Cerebellar nuclear complex (tissue), 1 donor: ENCODE measurements around the gene ASAP2.

Experiments
- DNase-seq, 2 experiments: peaks; one replicate each; lab custom pipeline; 2025; lab: John Stamatoyannopoulos, UW

ASAP2 gene

GRCh38 chr2:9231291-9232165, 24.9 kb downstream of the ASAP2 start:
- peak in 1 of 2 experiments; percentile 35 for DNase-seq

DNA sequence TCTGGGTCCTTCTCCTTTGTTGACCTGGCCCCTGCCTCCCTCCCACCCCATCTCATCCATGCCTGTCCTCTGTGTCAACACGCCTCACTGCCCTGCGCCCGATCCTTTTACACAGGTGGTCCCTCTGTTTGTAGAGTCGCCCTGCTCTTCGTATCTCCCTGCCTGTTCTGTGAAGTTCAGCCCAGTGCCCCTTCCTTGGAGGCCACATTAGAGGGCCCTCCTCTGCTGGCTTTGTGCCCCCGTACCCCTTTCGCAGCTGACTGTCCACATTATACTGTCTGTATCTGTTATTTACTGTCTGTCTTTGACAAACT, 25.5 kb downstream of the ASAP2 start:
- no peak for DNase-seq

DNA sequence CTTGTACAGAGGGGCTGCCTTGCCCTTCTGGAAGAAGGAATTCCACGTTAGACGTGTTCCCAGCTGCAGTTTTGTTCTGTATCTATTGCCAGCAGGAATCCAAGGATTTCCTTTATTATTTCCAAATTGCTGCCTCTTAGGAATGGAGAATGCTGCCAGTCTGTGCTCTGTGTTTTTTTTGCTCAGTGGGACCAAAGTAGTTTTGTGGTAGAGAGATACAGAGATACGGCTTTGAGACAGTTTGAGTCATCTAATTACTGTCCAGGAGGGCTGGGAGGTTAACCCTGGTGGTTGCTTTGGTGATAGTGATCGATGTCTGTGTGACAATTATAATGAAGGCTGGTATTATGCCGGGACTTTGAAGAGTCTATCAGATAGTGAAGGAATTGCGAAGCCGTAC, 26.3 kb downstream of the ASAP2 start:
- no peak for DNase-seq

DNA sequence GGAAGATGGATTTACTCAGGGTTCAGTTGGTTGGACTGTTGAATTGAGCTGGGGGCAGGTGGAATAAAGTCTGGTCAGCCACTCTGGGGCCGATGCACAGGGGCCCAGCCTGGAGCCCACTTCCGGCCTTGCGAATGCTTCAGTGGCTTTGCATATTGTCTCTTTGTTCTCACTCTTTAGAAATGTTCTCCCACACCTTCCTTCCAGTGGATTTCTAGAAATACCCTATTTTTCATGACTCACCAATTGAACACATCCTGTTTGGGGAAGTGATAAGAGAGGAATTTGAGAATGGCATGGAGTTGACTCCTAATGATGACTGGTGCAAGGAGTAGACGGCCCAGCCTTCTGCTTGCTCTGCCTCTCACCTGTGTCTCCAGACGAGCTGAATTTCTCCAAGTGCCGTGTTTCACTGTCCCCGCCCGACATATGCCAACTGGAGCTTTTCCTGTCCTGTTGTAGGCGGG, 28.1 kb downstream of the ASAP2 start:
- peak in 1 of 2 experiments; percentile 42 for DNase-seq

GRCh38 chr2:9235147-9236044, 28.8 kb downstream of the ASAP2 start:
- DNase-seq: no peak

GRCh38 chr2:9236045-9236344, 29.4 kb downstream of the ASAP2 start:
- no peak for DNase-seq

- no peak for DNase-seq
Measured at GRCh38 chr2:9236867-9237266, 30.3 kb downstream of the ASAP2 start.

- no peak for DNase-seq
Measured at GRCh38 chr2:9237831-9238230, 31.2 kb downstream of the ASAP2 start.

- peak; percentile 67 to 90 for DNase-seq
Measured at GRCh38 chr2:9238591-9239326, 32.1 kb downstream of the ASAP2 start.

DNA sequence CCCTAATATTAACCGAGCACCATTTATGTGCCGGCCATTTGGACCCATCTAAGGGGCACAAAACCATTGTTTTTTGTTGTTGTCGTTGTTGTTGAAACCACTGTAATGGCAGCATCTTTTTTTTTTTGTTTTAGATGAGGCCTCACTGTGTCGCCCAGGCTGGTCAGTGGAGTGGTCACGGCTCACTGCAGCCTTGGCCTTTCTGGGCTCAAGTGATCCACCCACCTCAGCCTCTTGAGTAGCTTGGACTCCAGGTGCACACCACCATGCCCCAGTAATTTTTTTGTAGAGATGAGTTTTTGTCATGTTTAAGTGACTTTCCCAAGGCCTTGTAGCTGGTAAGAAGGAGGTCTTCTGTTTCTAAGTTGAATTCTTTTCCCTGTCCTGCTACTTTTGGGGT, 33.0 kb downstream of the ASAP2 start:
- no peak for DNase-seq

GRCh38 chr2:9240745-9241144, 34.1 kb downstream of the ASAP2 start:
- DNase-seq: no peak

DNA sequence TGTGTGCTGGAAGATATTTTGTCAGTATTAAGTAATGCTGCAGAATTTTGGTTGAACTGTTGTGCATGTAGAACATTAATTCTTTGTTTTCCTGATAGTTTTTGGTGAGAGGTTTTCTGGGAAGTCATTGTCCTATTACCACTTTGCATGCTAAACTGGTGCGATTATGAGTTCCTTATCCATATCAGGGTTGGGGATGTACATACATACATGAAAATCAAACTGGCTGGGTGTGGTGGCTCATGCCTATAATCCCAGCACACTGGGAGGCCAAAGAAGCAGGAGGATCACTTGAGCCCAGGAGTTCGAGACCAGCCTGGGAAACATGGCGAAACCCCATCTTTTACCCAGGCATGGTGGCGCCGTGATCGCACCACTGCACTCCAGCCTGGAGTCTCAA, 34.6 kb downstream of the ASAP2 start:
- DNase-seq: no peak

DNA sequence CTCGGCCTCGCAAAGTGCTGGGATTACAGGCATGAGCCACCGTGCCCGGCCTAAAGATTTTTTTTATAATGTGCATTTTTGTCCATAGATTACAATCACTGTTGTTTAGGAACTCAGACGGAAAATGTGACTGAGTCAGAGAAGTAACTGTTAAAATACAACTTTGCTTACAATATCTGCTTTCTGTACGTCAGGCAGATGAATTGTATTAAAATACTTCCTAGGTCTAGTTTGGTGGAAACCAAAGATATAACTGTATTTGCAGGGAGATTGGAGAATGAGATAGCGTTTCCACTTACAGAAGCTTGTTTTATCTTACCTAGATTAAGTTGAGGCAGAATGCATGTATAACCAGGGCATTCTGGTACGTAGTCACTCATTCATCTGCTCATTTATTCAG, 36.7 kb downstream of the ASAP2 start:
- no peak for DNase-seq

DNA sequence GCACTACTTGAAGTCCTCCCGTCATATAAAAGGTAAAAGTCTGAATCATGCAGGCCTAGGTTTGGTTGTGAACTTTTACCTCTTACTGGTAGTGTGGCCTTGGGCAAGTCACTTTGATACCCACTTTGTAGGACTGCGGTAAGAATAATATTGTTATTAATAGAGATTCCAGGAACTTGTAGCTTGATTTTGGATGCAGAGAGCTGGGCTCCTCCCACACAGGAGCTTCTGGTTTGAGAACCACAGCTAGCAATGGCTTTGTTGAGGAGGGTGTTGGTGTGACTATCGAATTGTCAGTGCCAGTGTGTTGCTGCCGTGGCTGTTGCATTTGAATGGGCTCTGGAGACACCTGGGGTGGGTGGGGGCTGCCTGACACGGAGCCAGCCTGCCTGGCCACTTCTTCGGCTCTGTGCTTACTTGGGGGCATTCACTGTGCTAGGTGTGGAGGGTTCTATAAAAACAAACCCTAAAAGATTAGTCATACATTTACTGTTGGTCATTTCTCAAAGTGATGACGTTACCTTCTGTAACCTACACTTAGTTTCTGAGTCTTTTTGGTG, 38.5 kb downstream of the ASAP2 start:
- DNase-seq: no peak

DNA sequence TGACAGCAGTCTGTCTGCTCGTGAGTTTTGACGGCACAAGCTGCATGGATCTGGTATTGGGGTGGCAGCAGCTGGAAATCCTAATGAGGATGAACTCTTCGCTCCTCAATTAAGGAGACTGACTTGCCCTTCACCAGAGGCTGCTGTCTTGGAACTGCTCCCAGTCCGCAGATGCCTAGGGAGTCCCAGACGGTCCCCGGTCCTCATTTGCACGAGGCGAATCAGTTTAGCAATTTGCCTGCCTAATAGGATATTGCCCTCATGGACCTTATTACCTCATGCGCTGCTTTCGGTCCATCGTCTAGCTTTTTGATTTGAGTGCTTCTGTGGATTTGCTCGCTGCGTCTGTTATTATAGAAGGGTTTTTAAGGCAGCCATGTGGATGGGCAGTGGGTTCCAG, 40.6 kb downstream of the ASAP2 start:
- DNase-seq: no peak

- no peak for DNase-seq
Measured at GRCh38 chr2:9247786-9248185, 41.2 kb downstream of the ASAP2 start.

DNA sequence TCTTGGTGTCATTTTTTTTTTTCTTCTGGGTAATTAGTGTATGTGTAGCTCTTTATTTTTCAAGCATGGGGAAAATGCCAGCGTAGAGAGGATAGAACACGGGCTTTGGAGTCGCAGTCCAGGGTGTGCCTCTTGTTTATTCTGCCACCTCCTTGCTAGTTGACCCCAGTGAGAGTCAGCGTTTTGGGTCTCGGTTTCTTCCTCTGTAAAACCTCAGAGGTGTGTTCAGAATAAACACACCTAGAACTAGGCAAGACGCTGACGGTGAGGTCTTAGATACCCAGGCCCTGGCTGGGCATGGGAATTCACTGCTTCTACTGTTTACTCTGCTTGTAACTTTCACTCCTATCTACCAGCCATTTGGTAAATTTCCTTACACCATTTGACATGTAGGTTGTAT, 41.8 kb downstream of the ASAP2 start:
- no peak for DNase-seq

- DNase-seq: no peak
Measured at GRCh38 chr2:9249020-9249800, 42.6 kb downstream of the ASAP2 start.

GRCh38 chr2:9250091-9250490, 43.5 kb downstream of the ASAP2 start:
- no peak for DNase-seq

GRCh38 chr2:9250498-9251153, 44.0 kb downstream of the ASAP2 start:
- DNase-seq: no peak
